Activated CD8-positive, alpha-beta memory T cell treated with anti-CD3 and anti-CD28 coated beads, Interleukin-2, amount 10 ng/mL, durations not matched to agents 7 days and 5 days (primary cell): ENCODE measurements around the gene FNDC10. TPM values are rescaled to one million over a fixed set of nuclear protein-coding genes. Genes with fewer than 3 reads are reported as not detected.

Source experiments
- ATAC-seq: fragments of 150-1000 bp; cut with Tn5 transposase; one replicate; pipeline ENCODE4 v1.10.0; 2021; ENCODE audit warnings: moderate library complexity
- CTCF ChIA-PET: fragments of 350-600 bp; sonication (Branson Sonifier 250); formaldehyde crosslinking; loops from one replicate; lab custom pipeline; 2021; ENCODE audit warnings: antibody characterized with exemption; lab: Charles Lee
- DNase-seq: peaks from one replicate; pipeline ENCODE4 v3.0.0-alpha.2; 2020
- H3K27ac Mint-ChIP-seq: one replicate; pipeline ENCODE4 v1.8.0; 2021; ENCODE audit warnings: mild to moderate bottlenecking, mixed read lengths
- H3K27me3 Mint-ChIP-seq: one replicate; pipeline ENCODE4 v1.8.0; 2021; ENCODE audit warnings: mixed read lengths
- H3K36me3 Mint-ChIP-seq: one replicate; pipeline ENCODE4 v1.8.0; 2021; ENCODE audit warnings: mild to moderate bottlenecking, mixed read lengths
- H3K4me1 Mint-ChIP-seq: one replicate; pipeline ENCODE4 v1.8.0; 2021; ENCODE audit warnings: mixed read lengths
- H3K4me3 Mint-ChIP-seq: one replicate; pipeline ENCODE4 v1.8.0; 2021; ENCODE audit warnings: mild to moderate bottlenecking, moderate library complexity, mixed read lengths
- H3K9me3 Mint-ChIP-seq: one replicate; pipeline ENCODE4 v1.8.0; 2022; ENCODE audit warnings: low read depth, mixed read lengths
- total RNA-seq, 2 experiments: library from RNA; stranded (reverse); gene quantifications; one replicate each; pipeline ENCODE4 v1.2.3, GENCODE V29; 2021

Gene FNDC10
- total RNA-seq, 2 experiments from 2014 or later = 3.1 to 4.4 TPM

- CTCF ChIA-PET = interaction anchor here (0.7 to 2.0 kb wide), 3 partner anchors 10 to 175 kb away, joined by 3 to 6 read pairs (median 3); no protein-coding TSS in a partner anchor
- no peaks in the 10 kb centered on the region for H3K9me3 Mint-ChIP-seq
- no peak for ATAC-seq
These were observed 4.6 kb upstream of the FNDC10 start for GRCh38 chr1:1604374-1605033.

GRCh38 chr1:1603671-1604373, 3.9 kb upstream of the FNDC10 start:
- CTCF ChIA-PET = interaction anchor here (0.7 to 2.0 kb wide), 3 partner anchors 11 to 174 kb away, joined by 3 to 6 read pairs (median 3); no protein-coding TSS in a partner anchor
- H3K27ac Mint-ChIP-seq = no peak overlapping the region
- no peak for ATAC-seq

More at GRCh38 chr1:1604374-1605033, 4.6 kb upstream of the FNDC10 start:
- Mint-ChIP-seq H3K4me3 (no peak overlapping the region), H3K27ac (no peak overlapping the region), H3K27me3 (peaks cover 4% of the 10 kb centered on the region), H3K36me3 (no peaks in the 10 kb centered on the region), H3K4me1 (peaks cover 9% of the 10 kb centered on the region)
- no peak for DNase-seq

GRCh38 chr1:1602968-1603506, 3.1 kb upstream of the FNDC10 start:
- ATAC-seq = no peak
- Mint-ChIP-seq H3K9me3 (no peaks in the 10 kb centered on the region), H3K4me1 (peaks cover 16% of the 10 kb centered on the region), H3K4me3 (no peak overlapping the region), H3K27ac (no peak overlapping the region), H3K36me3 (no peaks in the 10 kb centered on the region), H3K27me3 (peaks cover 14% of the 10 kb centered on the region)
- no peak for DNase-seq
- CTCF ChIA-PET = interaction anchor here (1.2 kb wide), 1 partner anchor 11 kb away, joined by 3 read pairs; no protein-coding TSS in a partner anchor

More at GRCh38 chr1:1603671-1604373, 3.9 kb upstream of the FNDC10 start:
- H3K9me3 Mint-ChIP-seq = no peaks in the 10 kb centered on the region
- peaks cover 13% of the 10 kb centered on the region for H3K4me1 Mint-ChIP-seq
- H3K4me3 Mint-ChIP-seq = no peak overlapping the region
- no peaks in the 10 kb centered on the region for H3K36me3 Mint-ChIP-seq
- no peak for DNase-seq
- peaks cover 9% of the 10 kb centered on the region for H3K27me3 Mint-ChIP-seq

- DNase-seq = no peak
- H3K4me1 Mint-ChIP-seq = peaks cover 12% of the 10 kb centered on the region
- H3K27ac Mint-ChIP-seq = no peak overlapping the region
- peaks cover 19% of the 10 kb centered on the region for H3K27me3 Mint-ChIP-seq
- ATAC-seq = no peak
- H3K4me3 Mint-ChIP-seq = no peak overlapping the region
- CTCF ChIA-PET = interaction anchor here (1.2 kb wide), 1 partner anchor 12 kb away, joined by 3 read pairs; no protein-coding TSS in a partner anchor
- H3K9me3 Mint-ChIP-seq = no peaks in the 10 kb centered on the region
- no peaks in the 10 kb centered on the region for H3K36me3 Mint-ChIP-seq
These were observed 2.5 kb upstream of the FNDC10 start for GRCh38 chr1:1602304-1602967.

- H3K27me3 Mint-ChIP-seq = peaks cover 19% of the 10 kb centered on the region
- H3K27ac Mint-ChIP-seq = no peak overlapping the region
- no peak for DNase-seq
- CTCF ChIA-PET = no interaction called here
- no peak overlapping the region for H3K4me3 Mint-ChIP-seq
- no peak for ATAC-seq
- no peaks in the 10 kb centered on the region for H3K36me3 Mint-ChIP-seq
- no peaks in the 10 kb centered on the region for H3K9me3 Mint-ChIP-seq
- peaks cover 7% of the 10 kb centered on the region for H3K4me1 Mint-ChIP-seq
These were observed 1.8 kb upstream of the FNDC10 start for GRCh38 chr1:1601564-1602303.

GRCh38 chr1:1600861-1601563, 1.1 kb upstream of the FNDC10 start:
- no peaks in the 10 kb centered on the region for H3K36me3 Mint-ChIP-seq
- peaks cover 6% of the 10 kb centered on the region for H3K4me1 Mint-ChIP-seq
- DNase-seq (no peak), ATAC-seq (no peak)
- no peaks in the 10 kb centered on the region for H3K9me3 Mint-ChIP-seq
- CTCF ChIA-PET = no interaction called here
- peak overlapping the region; percentile 48 for H3K4me3 Mint-ChIP-seq
- no peak overlapping the region for H3K27ac Mint-ChIP-seq
- peaks cover 19% of the 10 kb centered on the region for H3K27me3 Mint-ChIP-seq

- no peaks in the 10 kb centered on the region for H3K36me3 Mint-ChIP-seq
- ATAC-seq = peak; percentile 65
- peak overlapping the region; percentile 40 for H3K4me3 Mint-ChIP-seq
- no peaks in the 10 kb centered on the region for H3K9me3 Mint-ChIP-seq
- CTCF ChIA-PET = no interaction called here
- DNase-seq = no peak
- H3K27me3 Mint-ChIP-seq = peaks cover 19% of the 10 kb centered on the region
- H3K4me1 Mint-ChIP-seq = peaks cover 6% of the 10 kb centered on the region
- no peak overlapping the region for H3K27ac Mint-ChIP-seq
These were observed 653 bp downstream of the FNDC10 start for GRCh38 chr1:1599030-1599934.

GRCh38 chr1:1598720-1599029, 1.3 kb downstream of the FNDC10 start:
- no peak overlapping the region for H3K27ac Mint-ChIP-seq
- ATAC-seq = no peak
- H3K36me3 Mint-ChIP-seq = no peaks in the 10 kb centered on the region

GRCh38 chr1:1598051-1598719, 1.8 kb downstream of the FNDC10 start:
- DNase-seq (no peak), ATAC-seq (no peak)
- Mint-ChIP-seq H3K27me3 (peaks cover 19% of the 10 kb centered on the region), H3K4me1 (peaks cover 6% of the 10 kb centered on the region), H3K36me3 (no peaks in the 10 kb centered on the region), H3K27ac (no peak overlapping the region), H3K9me3 (no peaks in the 10 kb centered on the region), H3K4me3 (no peak overlapping the region)
- CTCF ChIA-PET = interaction anchor here (1.2 kb wide), 1 partner anchor 81 kb away, joined by 3 read pairs; no protein-coding TSS in a partner anchor

More at GRCh38 chr1:1598720-1599029, 1.3 kb downstream of the FNDC10 start:
- Mint-ChIP-seq H3K27me3 (peaks cover 19% of the 10 kb centered on the region), H3K9me3 (no peaks in the 10 kb centered on the region), H3K4me1 (peaks cover 6% of the 10 kb centered on the region), H3K4me3 (peak overlapping the region; percentile 40)
- no peak for DNase-seq
- CTCF ChIA-PET = no interaction called here

GRCh38 chr1:1597275-1597930, 2.5 kb downstream of the FNDC10 start:
- Mint-ChIP-seq H3K36me3 (no peaks in the 10 kb centered on the region), H3K27me3 (peaks cover 19% of the 10 kb centered on the region), H3K4me1 (peaks cover 6% of the 10 kb centered on the region), H3K9me3 (no peaks in the 10 kb centered on the region), H3K27ac (no peak overlapping the region), H3K4me3 (no peak overlapping the region)
- ATAC-seq = peak; percentile 25
- no peak for DNase-seq
- CTCF ChIA-PET = interaction anchor here (1.2 to 1.3 kb wide), 3 partner anchors 16 to 81 kb away, joined by 3 to 5 read pairs (median 4); no protein-coding TSS in a partner anchor
